IMR-90 (cell line): ENCODE results near the gene C16orf96. TPM values are rescaled to one million over a fixed set of nuclear protein-coding genes. Genes with fewer than 3 reads are reported as not detected.
A peak's percentile ranks its signal among the peaks of the same experiment; 100 is the strongest.

ENCODE experiments used
- ATAC-seq: fragments of 200-7000 bp; cut with Tn5 transposase; 2 replicates; pipeline ENCODE4 v1.9.1; 2020; ENCODE audit warnings: low read depth, mild to moderate bottlenecking, moderate library complexity
- BruUV-seq: library from RNA; stranded (reverse); fragments of 400-500 nt; replicated peaks from 2 replicates; lab custom pipeline; 2021; lab: Mats Ljungman, UMichigan
- CTCF ChIA-PET: fragments of 300-600 bp; formaldehyde crosslinking; extraction: SDS; loops from one replicate; lab custom pipeline; 2021; ENCODE audit warnings: antibody characterized with exemption; lab: Yijun Ruan, JAX
- POLR2A ChIA-PET: fragments of 300-600 bp; sonication (Branson Sonifier 250); formaldehyde crosslinking; loops from one replicate; lab custom pipeline; 2022; ENCODE audit warnings: antibody characterized with exemption; ENCODE audit not compliant: unreplicated experiment; lab: Charles Lee
- DNase-seq: peaks from one replicate; pipeline ENCODE4 v3.0.0; 2013
- H2AFZ ChIP-seq: replicated peaks from 2 replicates; pipeline ENCODE3; 2013; ENCODE audit warnings: low read length, mild to moderate bottlenecking; ENCODE audit not compliant: poor library complexity
- H2AK5ac ChIP-seq: 2 replicates; pipeline ENCODE4 v1.6.1; 2013; ENCODE audit warnings: low read depth, low read length, inconsistent platforms
- H2AK9ac ChIP-seq: replicated peaks from 2 replicates; pipeline ENCODE3; 2013; ENCODE audit warnings: mild to moderate bottlenecking, low read depth, low read length, moderate library complexity; ENCODE audit not compliant: poor library complexity
- H2BK120ac ChIP-seq: 2 replicates; pipeline ENCODE4 v1.6.1; 2013; ENCODE audit warnings: low read depth, low read length, inconsistent platforms
- H2BK15ac ChIP-seq: 3 replicates; pipeline ENCODE4 v1.6.1; 2013; ENCODE audit warnings: low read depth, low read length, inconsistent platforms
- H2BK20ac ChIP-seq: 2 replicates; pipeline ENCODE4 v1.6.1; 2013; ENCODE audit warnings: low read depth, mild to moderate bottlenecking, inconsistent platforms, low read length, moderate library complexity
- H2BK5ac ChIP-seq: 2 replicates; pipeline ENCODE4 v1.6.1; 2013; ENCODE audit warnings: mild to moderate bottlenecking, low read depth, low read length, inconsistent platforms; ENCODE audit not compliant: poor library complexity, severe bottlenecking
- H3K14ac ChIP-seq: replicated peaks from 2 replicates; pipeline ENCODE4 v1.6.1; 2013; ENCODE audit warnings: low read depth, low read length, inconsistent platforms
- H3K18ac ChIP-seq: 2 replicates; pipeline ENCODE4 v1.6.1; 2013; ENCODE audit warnings: low read depth, low read length, control low read depth
- H3K23ac ChIP-seq: 2 replicates; pipeline ENCODE4 v1.6.1; 2013; ENCODE audit warnings: low read depth, low read length, inconsistent platforms
- H3K27ac ChIP-seq: 2 replicates; pipeline ENCODE4 v1.5.1; 2013; ENCODE audit warnings: mild to moderate bottlenecking, control low read depth, low read length; ENCODE audit not compliant: insufficient read depth
- H3K27me3 ChIP-seq: 2 replicates; pipeline ENCODE4 v1.6.1; 2013; ENCODE audit warnings: low read length; ENCODE audit not compliant: control insufficient read depth, insufficient read depth
- H3K36me3 ChIP-seq: 2 replicates; pipeline ENCODE4 v1.6.1; 2013; ENCODE audit warnings: low read length, mixed read lengths; ENCODE audit not compliant: control insufficient read depth, insufficient read depth
- H3K4ac ChIP-seq: 2 replicates; pipeline ENCODE4 v1.6.1; 2013; ENCODE audit warnings: low read depth, low read length, inconsistent platforms
- H3K4me1 ChIP-seq: 2 replicates; pipeline ENCODE4 v1.6.1; 2013; ENCODE audit warnings: low read length, mixed read lengths; ENCODE audit not compliant: control insufficient read depth, insufficient read depth
- H3K4me2 ChIP-seq: 2 replicates; pipeline ENCODE4 v1.6.1; 2013; ENCODE audit warnings: low read depth, mild to moderate bottlenecking, control low read depth, low read length, moderate library complexity
- H3K4me3 ChIP-seq: 2 replicates; pipeline ENCODE4 v1.5.1; 2013; ENCODE audit warnings: low read depth, mild to moderate bottlenecking, control low read depth, low read length, moderate library complexity; ENCODE audit not compliant: insufficient read depth
- H3K56ac ChIP-seq: 2 replicates; pipeline ENCODE4 v1.6.1; 2013; ENCODE audit warnings: low read length, inconsistent platforms; ENCODE audit not compliant: insufficient read depth; ENCODE audit errors: extremely low read depth
- H3K79me1 ChIP-seq, 2 experiments: 2 replicates each; pipeline ENCODE4 v1.6.1; 2013; ENCODE audit warnings: low read length in 2 of 2, inconsistent platforms in 1 of 2, low read depth in 1 of 2
- H3K9ac ChIP-seq: 2 replicates; pipeline ENCODE4 v1.6.1; 2013; ENCODE audit warnings: low read depth, low read length, control low read depth
- H3K9me1 ChIP-seq: 2 replicates; pipeline ENCODE4 v1.6.1; 2013; ENCODE audit warnings: low read length, inconsistent platforms; ENCODE audit not compliant: insufficient read depth
- H3K9me3 ChIP-seq: 2 replicates; pipeline ENCODE4 v1.6.1; 2013; ENCODE audit warnings: low read length; ENCODE audit not compliant: control insufficient read depth, insufficient read depth
- H4K20me1 ChIP-seq: 2 replicates; pipeline ENCODE4 v1.6.1; 2013; ENCODE audit warnings: low read length, inconsistent platforms; ENCODE audit not compliant: insufficient read depth
- H4K5ac ChIP-seq: 2 replicates; pipeline ENCODE4 v1.6.1; 2013; ENCODE audit warnings: mild to moderate bottlenecking, low read depth, low read length, control low read depth
- H4K8ac ChIP-seq, 2 experiments: 2 replicates each; pipeline ENCODE4 v1.6.1; 2013; ENCODE audit warnings: low read depth in 2 of 2, low read length in 2 of 2, control low read depth in 1 of 2, inconsistent platforms in 1 of 2
- H4K91ac ChIP-seq: 2 replicates; pipeline ENCODE4 v1.6.1; 2013; ENCODE audit warnings: low read depth, low read length, inconsistent platforms; ENCODE audit not compliant: insufficient read depth
- BHLHE40 ChIP-seq: fragments of 150-350 bp; IDR thresholded peaks from 2 replicates; pipeline ENCODE4 v1.6.1; 2016; ENCODE audit warnings: mild to moderate bottlenecking, low read depth, low read length
- FOS ChIP-seq: fragments of 150-350 bp; IDR thresholded peaks from 2 replicates; pipeline ENCODE4 v1.6.1; 2016; ENCODE audit warnings: low read depth, low read length
- POLR2A ChIP-seq: IDR thresholded peaks from 2 replicates; pipeline ENCODE4 v1.6.1; 2012; ENCODE audit warnings: mild to moderate bottlenecking, low read depth, low read length
- RAD21 ChIP-seq: IDR thresholded peaks from 2 replicates; pipeline ENCODE4 v1.6.1; 2012; ENCODE audit warnings: low read length, improper control_type of control experiment
- WGBS, 2 experiments: methylation state at CpG; one replicate each; pipeline versions ENCODE4 v1.1.5 to v1.1.7; 2013; ENCODE audit warnings: missing lambda C conversion rate in 2 of 2; ENCODE audit not compliant: insufficient read length in 1 of 2; ENCODE audit errors: extremely low coverage in 2 of 2; 5-methylcytosine and 5-hydroxymethylcytosine counted together
- dilution Hi-C: fragments of 300-500 bp; cut with HindIII; formaldehyde crosslinking; loops from one replicate; pipeline ENCODE4 v1.14.3; 2018; ENCODE audit warnings: low sequenced_read_pairs; ENCODE audit not compliant: unreplicated experiment
- in situ Hi-C: fragments of 300-500 bp; cut with MboI; formaldehyde crosslinking; loops from 3 replicates; pipeline ENCODE4 v1.14.3; 2019; ENCODE audit warnings: low sequenced_read_pairs, inconsistent platforms, mixed read lengths
- intact Hi-C: fragments of 100-400 bp; cut with micrococcal nuclease; formaldehyde crosslinking; loops from 2 replicates; pipeline ENCODE4 v1.10.0; 2022
- polyA plus RNA-seq, 3 experiments: library from polyadenylated mRNA; depleted of rRNA; stranded (reverse); fragments of >200 nt; gene quantifications; 2 replicates each; pipeline ENCODE4 v1.2.3, GENCODE V29; 2012; ENCODE audit warnings: low replicate concordance in 1 of 3
- total RNA-seq: library from RNA; depleted of rRNA; stranded (reverse); fragments of >200 nt; gene quantifications from 2 replicates; pipeline ENCODE4 v1.2.3, GENCODE V29; 2012

C16orf96 gene
- total and polyA plus RNA-seq, 2 of the 4 experiments (the other 2 are of a cell fraction), result not detected

- H3K4me2 ChIP-seq, result no peak overlapping the region
- WGBS, 2 experiments, result 41% methylated on average over 5 of the region's 8 CpGs; no CpG with 5 or more reads in 1 of the 2 experiments
- no peak overlapping the region for H2AFZ ChIP-seq
- H3K36me3 ChIP-seq, result no peaks in the 10 kb centered on the region
- no peak overlapping the region for H3K27ac ChIP-seq
- H3K9me1 ChIP-seq, result peaks cover 24% of the 10 kb centered on the region
- ChIA-PET CTCF (interaction anchor here (1.6 kb wide), 1 partner anchor 17 kb away, joined by 3 read pairs; no protein-coding TSS in a partner anchor), POLR2A (no interaction called here)
- H3K14ac ChIP-seq, result no peak overlapping the region
- in situ Hi-C loops, result loop anchor here (25.0 kb wide), 1 partner anchor 440 kb away; the partner anchor contains the start of gene SEC14L5
- no peak overlapping the region for H3K4ac ChIP-seq
- H4K5ac ChIP-seq, result no peak overlapping the region
- no peak overlapping the region for H3K4me3 ChIP-seq
- peak; percentile 49 for ATAC-seq
- no peak overlapping the region for H3K23ac ChIP-seq
- no peak overlapping the region for H3K9ac ChIP-seq
- H2BK5ac ChIP-seq, result no peak overlapping the region
- DNase-seq, result no peak
- peaks cover 2 to 61% of the 10 kb centered on the region in 2 experiments; a peak in 3 of 4 replicates for H3K79me1 ChIP-seq
- no peak overlapping the region for H2BK15ac ChIP-seq
- intact Hi-C loops, result no loop called here
- no TSS peak for BruUV-seq
- H3K56ac ChIP-seq, result no peak overlapping the region
- H3K27me3 ChIP-seq, result no peaks in the 10 kb centered on the region
- peaks cover 14% of the 10 kb centered on the region for H4K20me1 ChIP-seq
- TF ChIP-seq RAD21 (no peak), BHLHE40 (no peak), POLR2A (no peak), FOS (no peak)
- no peak overlapping the region for H2BK120ac ChIP-seq
- no peak overlapping the region for H2BK20ac ChIP-seq
- dilution Hi-C loops, result no loop called here
- no peak overlapping the region for H3K18ac ChIP-seq
- peaks cover 7% of the 10 kb centered on the region for H3K4me1 ChIP-seq
- no peak overlapping the region for H2AK9ac ChIP-seq
- no peaks in the 10 kb centered on the region for H3K9me3 ChIP-seq
- H4K91ac ChIP-seq, result no peak overlapping the region
- no peak overlapping the region; the same call in 1 of the 2 replicates for H2AK5ac ChIP-seq
- no peak overlapping the region for H4K8ac ChIP-seq
Measured at GRCh38 chr16:4522051-4522581, 34.0 kb upstream of the C16orf96 start.
